ENCODE results near the gene DRD3. TPM values are rescaled to one million over a fixed set of nuclear protein-coding genes. Genes with fewer than 3 reads are reported as not detected.

The DRD3 gene
- total RNA-seq, 2 experiments from 2014 or later = not detected

- CTCF ChIA-PET = interaction anchor here (0.6 kb wide), 1 partner anchor 445 kb away, joined by 4 read pairs; no protein-coding TSS in a partner anchor
- POLR2A ChIA-PET = no interaction called here
These were observed 27.5 kb upstream of the DRD3 start for GRCh38 chr3:114206342-114206741.

GRCh38 chr3:114205541-114205940, 26.7 kb upstream of the DRD3 start:
- ChIA-PET CTCF (no interaction called here), POLR2A (no interaction called here)

- CTCF ChIA-PET = interaction anchor here (0.7 to 1.2 kb wide), 4 partner anchors 9 to 405 kb away, joined by 3 read pairs; no protein-coding TSS in a partner anchor
- POLR2A ChIA-PET = interaction anchor here (0.7 kb wide), 1 partner anchor 198 kb away, joined by 4 read pairs; no protein-coding TSS in a partner anchor
These were observed 15.9 kb upstream of the DRD3 start for GRCh38 chr3:114194750-114195149.

- ChIA-PET POLR2A (no interaction called here), CTCF (no interaction called here)
These were observed 13.3 kb upstream of the DRD3 start for GRCh38 chr3:114192136-114192535.

- ChIA-PET POLR2A (interaction anchor here (0.7 kb wide), 1 partner anchor 125 kb away, joined by 3 read pairs; no protein-coding TSS in a partner anchor), CTCF (no interaction called here)
These were observed 7.6 kb upstream of the DRD3 start for GRCh38 chr3:114186501-114186900.

GRCh38 chr3:114179575-114179974, 723 bp upstream of the DRD3 start:
- POLR2A ChIA-PET = no interaction called here
- CTCF ChIA-PET = no interaction called here

- CTCF ChIA-PET = no interaction called here
- POLR2A ChIA-PET = interaction anchor here (1.0 kb wide), 1 partner anchor 37 kb away, joined by 3 read pairs; no protein-coding TSS in a partner anchor
These were observed 2.0 kb downstream of the DRD3 start for GRCh38 chr3:114176890-114177289.

GRCh38 chr3:114176487-114176886, 2.4 kb downstream of the DRD3 start:
- CTCF ChIA-PET = no interaction called here

GRCh38 chr3:114175204-114175987, 3.5 kb downstream of the DRD3 start:
- ChIA-PET CTCF (no interaction called here), POLR2A (no interaction called here)

More at GRCh38 chr3:114176487-114176886, 2.4 kb downstream of the DRD3 start:
- POLR2A ChIA-PET = interaction anchor here (1.0 kb wide), 1 partner anchor 37 kb away, joined by 3 read pairs; no protein-coding TSS in a partner anchor

- CTCF ChIA-PET = no interaction called here
- POLR2A ChIA-PET = no interaction called here
These were observed 7.2 kb downstream of the DRD3 start for GRCh38 chr3:114171677-114172076.

- CTCF ChIA-PET = no interaction called here
- POLR2A ChIA-PET = no interaction called here
These were observed 10.7 kb downstream of the DRD3 start for GRCh38 chr3:114168150-114168549.

GRCh38 chr3:114157321-114157720, 21.5 kb downstream of the DRD3 start:
- POLR2A ChIA-PET = no interaction called here
- CTCF ChIA-PET = interaction anchor here (1.0 kb wide), 1 partner anchor 134 kb away, joined by 4 read pairs; no protein-coding TSS in a partner anchor

GRCh38 chr3:114155370-114155821, 23.5 kb downstream of the DRD3 start:
- ChIA-PET CTCF (interaction anchor here (0.6 to 2.0 kb wide), 7 partner anchors 23 to 314 kb away, joined by 3 to 8 read pairs (median 3); no protein-coding TSS in a partner anchor), POLR2A (no interaction called here)

- ChIA-PET POLR2A (no interaction called here), CTCF (interaction anchor here (0.8 to 2.0 kb wide), 3 partner anchors 24 to 237 kb away, joined by 3 to 8 read pairs (median 3); no protein-coding TSS in a partner anchor)
These were observed 24.5 kb downstream of the DRD3 start for GRCh38 chr3:114154321-114154821.

- ChIA-PET POLR2A (no interaction called here), CTCF (interaction anchor here (0.6 to 1.8 kb wide), 7 partner anchors 12 to 266 kb away, joined by 3 to 6 read pairs (median 3); no protein-coding TSS in a partner anchor)
These were observed 26.2 kb downstream of the DRD3 start for GRCh38 chr3:114152519-114153151.

- ChIA-PET POLR2A (no interaction called here), CTCF (interaction anchor here (1.0 to 1.5 kb wide), 4 partner anchors 70 to 183 kb away, joined by 3 to 5 read pairs (median 3); no protein-coding TSS in a partner anchor)
These were observed 27.8 kb downstream of the DRD3 start for GRCh38 chr3:114151091-114151490.

GRCh38 chr3:114147251-114147650, 31.6 kb downstream of the DRD3 start:
- CTCF ChIA-PET = no interaction called here
- POLR2A ChIA-PET = no interaction called here

GRCh38 chr3:114144909-114145688, 33.8 kb downstream of the DRD3 start:
- CTCF ChIA-PET = interaction anchor here (0.8 kb wide), 1 partner anchor 14 kb away, joined by 3 read pairs; no protein-coding TSS in a partner anchor

GRCh38 chr3:114143817-114144216, 35.0 kb downstream of the DRD3 start:
- POLR2A ChIA-PET = no interaction called here
- CTCF ChIA-PET = interaction anchor here (0.9 kb wide), 1 partner anchor 70 kb away, joined by 3 read pairs; no protein-coding TSS in a partner anchor

More at GRCh38 chr3:114144909-114145688, 33.8 kb downstream of the DRD3 start:
- POLR2A ChIA-PET = no interaction called here

All from activated CD8-positive, alpha-beta memory T cell treated with anti-CD3 and anti-CD28 coated beads for 36 hours (primary cell).